ENCODE measurements around the gene UCN2. TPM values are rescaled to one million over a fixed set of nuclear protein-coding genes. Genes with fewer than 3 reads are reported as not detected.

The UCN2 gene
- total RNA-seq, 5 donors from 2014 or later (not counting 1 experiment from before 2014, with no cell fraction given) = 0.16 TPM; not detected in 4

GRCh38 chr3:48571938-48572337 is 8.4 kb upstream of the UCN2 start:
- Mint-ChIP-seq H3K4me1 (no peaks in the 10 kb centered on the region), H3K4me3 (no peak overlapping the region), H3K27me3 (no peaks in the 10 kb centered on the region), H3K27ac (no peak overlapping the region), H3K9me3 (no peaks in the 10 kb centered on the region), H3K36me3 (no peaks in the 10 kb centered on the region)
- DNase-seq (no peak), ATAC-seq (replicated peaks in 1 of 4) (no peak)
- Histone ChIP-seq H3K27me3 (replicated peaks in 1 of 2; ENCODE audit: control insufficient read depth in 2 of 2, extremely low read depth in 1 of 2, insufficient read depth in 2 of 2, low read length in 1 of 2) (no peaks in the 10 kb centered on the region), H3K4me3 (ENCODE audit: control insufficient read depth in 1 of 2, extremely low read depth in 1 of 2, low read length in 1 of 2) (no peak overlapping the region), H3K4me1 (ENCODE audit: control insufficient read depth in 1 of 2, extremely low read depth in 1 of 2, insufficient read depth in 2 of 2, low read length in 2 of 2) (no peaks in the 10 kb centered on the region), H3K9me3 (no peaks in the 10 kb centered on the region), H3K27ac (ENCODE audit: low read length) (no peak overlapping the region), H3K36me3 (ENCODE audit: control insufficient read depth in 2 of 2, extremely low read depth in 1 of 2, insufficient read depth in 1 of 2, low read length in 1 of 2) (no peaks in the 10 kb centered on the region)
- 97% methylated on average over 6 of the region's 12 CpGs for WGBS (ENCODE audit: insufficient coverage)
- ChIA-PET CTCF (no interaction called here), POLR2A (interaction anchor here in 1 of 2 donors (0.6 kb wide), 1 partner anchor 108 kb away, joined by 5 read pairs; no protein-coding TSS in a partner anchor)

GRCh38 chr3:48569808-48570450 is 6.3 kb upstream of the UCN2 start:
- 91% methylated on average over 13 of the region's 18 CpGs for WGBS (ENCODE audit: insufficient coverage)
- no peak overlapping the region for H3K27ac ChIP-seq (ENCODE audit: low read length)
- H3K4me1 ChIP-seq (ENCODE audit: control insufficient read depth in 1 of 2, extremely low read depth in 1 of 2, insufficient read depth in 2 of 2, low read length in 2 of 2) = no peaks in the 10 kb centered on the region
- H3K9me3 ChIP-seq = no peaks in the 10 kb centered on the region
- H3K9me3 Mint-ChIP-seq = no peaks in the 10 kb centered on the region
- no peaks in the 10 kb centered on the region for H3K27me3 Mint-ChIP-seq
- H3K4me3 Mint-ChIP-seq = no peak overlapping the region
- no peak for ATAC-seq (replicated peaks in 1 of 4)
- no peak overlapping the region for H3K27ac Mint-ChIP-seq
- no peak for DNase-seq
- no peaks in the 10 kb centered on the region for H3K36me3 ChIP-seq (ENCODE audit: control insufficient read depth in 2 of 2, extremely low read depth in 1 of 2, insufficient read depth in 1 of 2, low read length in 1 of 2)
- ChIA-PET POLR2A (no interaction called here), CTCF (no interaction called here)
- H3K4me3 ChIP-seq (ENCODE audit: control insufficient read depth in 1 of 2, extremely low read depth in 1 of 2, low read length in 1 of 2) = no peak overlapping the region
- no peaks in the 10 kb centered on the region for H3K27me3 ChIP-seq (replicated peaks in 1 of 2; ENCODE audit: control insufficient read depth in 2 of 2, extremely low read depth in 1 of 2, insufficient read depth in 2 of 2, low read length in 1 of 2)
- H3K36me3 Mint-ChIP-seq = no peaks in the 10 kb centered on the region
- H3K4me1 Mint-ChIP-seq = no peaks in the 10 kb centered on the region

DNA sequence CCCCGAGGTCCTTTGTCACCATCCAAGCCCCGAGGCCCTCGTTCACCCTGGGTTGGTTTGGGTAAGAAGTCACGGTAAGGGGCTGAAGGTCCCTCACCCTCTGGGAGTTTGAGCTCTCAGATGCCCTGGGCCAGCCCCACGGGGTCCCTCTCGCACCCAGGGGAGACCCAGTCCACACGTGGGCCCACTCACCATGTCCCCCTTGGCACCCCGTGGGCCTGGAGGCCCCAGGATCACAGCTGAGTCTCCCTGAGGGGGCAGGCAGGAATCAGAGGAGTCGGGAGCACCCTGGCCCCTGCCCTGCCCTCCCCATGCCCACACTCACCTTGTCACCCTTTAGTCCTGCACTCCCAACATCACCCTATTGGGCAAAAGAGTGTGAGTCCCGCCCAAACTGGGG is 5.8 kb upstream of the UCN2 start:
- Histone ChIP-seq H3K27ac (ENCODE audit: low read length) (no peak overlapping the region), H3K4me1 (ENCODE audit: control insufficient read depth in 1 of 2, extremely low read depth in 1 of 2, insufficient read depth in 2 of 2, low read length in 2 of 2) (peaks cover 0 to 2% of the 10 kb centered on the region in 2 experiments), H3K36me3 (ENCODE audit: control insufficient read depth in 2 of 2, extremely low read depth in 1 of 2, insufficient read depth in 1 of 2, low read length in 1 of 2) (no peaks in the 10 kb centered on the region), H3K4me3 (ENCODE audit: control insufficient read depth in 1 of 2, extremely low read depth in 1 of 2, low read length in 1 of 2) (no peak overlapping the region), H3K9me3 (no peaks in the 10 kb centered on the region), H3K27me3 (replicated peaks in 1 of 2; ENCODE audit: control insufficient read depth in 2 of 2, extremely low read depth in 1 of 2, insufficient read depth in 2 of 2, low read length in 1 of 2) (no peaks in the 10 kb centered on the region)
- ChIA-PET CTCF (no interaction called here), POLR2A (no interaction called here)
- Mint-ChIP-seq H3K27me3 (no peaks in the 10 kb centered on the region), H3K4me1 (no peaks in the 10 kb centered on the region), H3K36me3 (no peaks in the 10 kb centered on the region), H3K27ac (no peak overlapping the region), H3K4me3 (no peak overlapping the region), H3K9me3 (no peaks in the 10 kb centered on the region)
- 65% methylated on average over 8 of the region's 10 CpGs for WGBS (ENCODE audit: insufficient coverage)
- no peak for DNase-seq
- ATAC-seq (replicated peaks in 1 of 4) = no peak

GRCh38 chr3:48568476-48568875 is 4.9 kb upstream of the UCN2 start:
- Mint-ChIP-seq H3K9me3 (no peaks in the 10 kb centered on the region), H3K36me3 (no peaks in the 10 kb centered on the region), H3K27me3 (no peaks in the 10 kb centered on the region), H3K4me1 (peaks cover 0 to 6% (median 0%) of the 10 kb centered on the region in 3 donors), H3K4me3 (no peak overlapping the region), H3K27ac (no peak overlapping the region)
- H3K4me3 ChIP-seq (ENCODE audit: control insufficient read depth in 1 of 2, extremely low read depth in 1 of 2, low read length in 1 of 2) = no peak overlapping the region
- 87% methylated on average over 7 of the region's 7 CpGs for WGBS (ENCODE audit: insufficient coverage)
- H3K36me3 ChIP-seq (ENCODE audit: control insufficient read depth in 2 of 2, extremely low read depth in 1 of 2, insufficient read depth in 1 of 2, low read length in 1 of 2) = no peaks in the 10 kb centered on the region
- ATAC-seq (replicated peaks in 1 of 4) (no peak), DNase-seq (no peak)
- no peaks in the 10 kb centered on the region for H3K27me3 ChIP-seq (replicated peaks in 1 of 2; ENCODE audit: control insufficient read depth in 2 of 2, extremely low read depth in 1 of 2, insufficient read depth in 2 of 2, low read length in 1 of 2)
- CTCF ChIA-PET = interaction anchor here in 1 of 2 donors (0.5 kb wide), 1 partner anchor 133 kb away, joined by 3 read pairs; no protein-coding TSS in a partner anchor
- peaks cover 0 to 10% of the 10 kb centered on the region in 2 experiments for H3K4me1 ChIP-seq (ENCODE audit: control insufficient read depth in 1 of 2, extremely low read depth in 1 of 2, insufficient read depth in 2 of 2, low read length in 2 of 2)
- POLR2A ChIA-PET = no interaction called here
- H3K27ac ChIP-seq (ENCODE audit: low read length) = no peak overlapping the region
- H3K9me3 ChIP-seq = no peaks in the 10 kb centered on the region

GRCh38 chr3:48567500-48567899 is 3.9 kb upstream of the UCN2 start:
- H3K4me1 ChIP-seq (ENCODE audit: control insufficient read depth in 1 of 2, extremely low read depth in 1 of 2, insufficient read depth in 2 of 2, low read length in 2 of 2) = peaks cover 0 to 10% of the 10 kb centered on the region in 2 experiments
- no peaks in the 10 kb centered on the region for H3K36me3 ChIP-seq (ENCODE audit: control insufficient read depth in 2 of 2, extremely low read depth in 1 of 2, insufficient read depth in 1 of 2, low read length in 1 of 2)
- no peaks in the 10 kb centered on the region for H3K36me3 Mint-ChIP-seq
- CTCF ChIA-PET = no interaction called here
- H3K4me3 Mint-ChIP-seq = no peak overlapping the region
- H3K4me1 Mint-ChIP-seq = peaks cover 0 to 6% (median 0%) of the 10 kb centered on the region in 3 donors
- DNase-seq (no peak), ATAC-seq (replicated peaks in 1 of 4) (no peak)
- H3K27ac ChIP-seq (ENCODE audit: low read length) = no peak overlapping the region
- no peaks in the 10 kb centered on the region for H3K9me3 ChIP-seq
- no peaks in the 10 kb centered on the region for H3K27me3 Mint-ChIP-seq
- 50% methylated on average over 1 of the region's 11 CpGs for WGBS (ENCODE audit: insufficient coverage)
- H3K27me3 ChIP-seq (replicated peaks in 1 of 2; ENCODE audit: control insufficient read depth in 2 of 2, extremely low read depth in 1 of 2, insufficient read depth in 2 of 2, low read length in 1 of 2) = no peaks in the 10 kb centered on the region
- H3K9me3 Mint-ChIP-seq = no peaks in the 10 kb centered on the region
- no peak overlapping the region for H3K4me3 ChIP-seq (ENCODE audit: control insufficient read depth in 1 of 2, extremely low read depth in 1 of 2, low read length in 1 of 2)
- POLR2A ChIA-PET = interaction anchor here (0.5 to 0.6 kb wide), 2 partner anchors 142 to 256 kb away, joined by 4 to 5 read pairs; no protein-coding TSS in a partner anchor
- no peak overlapping the region for H3K27ac Mint-ChIP-seq

- H3K36me3 ChIP-seq (ENCODE audit: control insufficient read depth in 2 of 2, extremely low read depth in 1 of 2, insufficient read depth in 1 of 2, low read length in 1 of 2) = no peaks in the 10 kb centered on the region
- no peak overlapping the region for H3K27ac ChIP-seq (ENCODE audit: low read length)
- no peaks in the 10 kb centered on the region for H3K9me3 Mint-ChIP-seq
- ChIA-PET CTCF (no interaction called here), POLR2A (interaction anchor here (0.5 to 0.6 kb wide), 2 partner anchors 143 to 255 kb away, joined by 4 to 5 read pairs; no protein-coding TSS in a partner anchor)
- no peak overlapping the region for H3K4me3 ChIP-seq (ENCODE audit: control insufficient read depth in 1 of 2, extremely low read depth in 1 of 2, low read length in 1 of 2)
- peaks cover 0 to 1% of the 10 kb centered on the region in 2 experiments for H3K27me3 ChIP-seq (replicated peaks in 1 of 2; ENCODE audit: control insufficient read depth in 2 of 2, extremely low read depth in 1 of 2, insufficient read depth in 2 of 2, low read length in 1 of 2)
- WGBS (ENCODE audit: insufficient coverage) = 81% methylated on average over 5 of the region's 5 CpGs
- no peak overlapping the region for H3K27ac Mint-ChIP-seq
- DNase-seq = no peak
- H3K9me3 ChIP-seq = no peaks in the 10 kb centered on the region
- no peak for ATAC-seq (replicated peaks in 1 of 4)
- H3K4me3 Mint-ChIP-seq = no peak overlapping the region
- peaks cover 0 to 10% of the 10 kb centered on the region in 2 experiments for H3K4me1 ChIP-seq (ENCODE audit: control insufficient read depth in 1 of 2, extremely low read depth in 1 of 2, insufficient read depth in 2 of 2, low read length in 2 of 2)
- peaks cover 0 to 6% (median 0%) of the 10 kb centered on the region in 3 donors for H3K4me1 Mint-ChIP-seq
- H3K36me3 Mint-ChIP-seq = no peaks in the 10 kb centered on the region
- H3K27me3 Mint-ChIP-seq = no peaks in the 10 kb centered on the region
Observed at GRCh38 chr3:48567090-48567489, 3.5 kb upstream of the UCN2 start.
